HG03196 (cell line): Measurements from ENCODE around the gene TSPAN18.

Experiments
- ATAC-seq: cut with Tn5 transposase; IDR thresholded peaks from one replicate; pipeline ENCODE4 v1.9.1; 2021; ENCODE audit not compliant: unreplicated experiment

Gene TSPAN18

GRCh38 chr11:44758983-44759382 is 32.2 kb downstream of the TSPAN18 start:
- no peak for ATAC-seq

- no peak for ATAC-seq
These were observed 33.1 kb downstream of the TSPAN18 start for GRCh38 chr11:44759743-44760476.

GRCh38 chr11:44760477-44760872 is 33.7 kb downstream of the TSPAN18 start:
- ATAC-seq, result no peak

- ATAC-seq, result no peak
These were observed 34.3 kb downstream of the TSPAN18 start for GRCh38 chr11:44760917-44761550.

- ATAC-seq, result no peak
These were observed 34.8 kb downstream of the TSPAN18 start for GRCh38 chr11:44761551-44761961.

- ATAC-seq, result no peak
These were observed 36.5 kb downstream of the TSPAN18 start for GRCh38 chr11:44763121-44763820.

- no peak for ATAC-seq
These were observed 37.8 kb downstream of the TSPAN18 start for GRCh38 chr11:44764583-44764982.

GRCh38 chr11:44765026-44765595 is 38.3 kb downstream of the TSPAN18 start:
- no peak for ATAC-seq

- no peak for ATAC-seq
These were observed 38.9 kb downstream of the TSPAN18 start for GRCh38 chr11:44765676-44766075.

GRCh38 chr11:44766112-44766971 is 39.6 kb downstream of the TSPAN18 start:
- ATAC-seq, result no peak

GRCh38 chr11:44766972-44767278 is 40.2 kb downstream of the TSPAN18 start:
- no peak for ATAC-seq

GRCh38 chr11:44767421-44767820 is 40.7 kb downstream of the TSPAN18 start:
- no peak for ATAC-seq

GRCh38 chr11:44770401-44770800 is 43.6 kb downstream of the TSPAN18 start:
- no peak for ATAC-seq

- no peak for ATAC-seq
These were observed 44.5 kb downstream of the TSPAN18 start for GRCh38 chr11:44771252-44771734.

- ATAC-seq, result no peak
These were observed 45.1 kb downstream of the TSPAN18 start for GRCh38 chr11:44771841-44772240.

- ATAC-seq, result no peak
These were observed 46.7 kb downstream of the TSPAN18 start for GRCh38 chr11:44773351-44773965.

GRCh38 chr11:44774108-44774507 is 47.3 kb downstream of the TSPAN18 start:
- ATAC-seq, result no peak

- no peak for ATAC-seq
These were observed 48.0 kb downstream of the TSPAN18 start for GRCh38 chr11:44774731-44775130.

GRCh38 chr11:44775366-44775984 is 48.7 kb downstream of the TSPAN18 start:
- no peak for ATAC-seq

GRCh38 chr11:44775985-44776446 is 49.3 kb downstream of the TSPAN18 start:
- ATAC-seq, result no peak
